PC-9 (cell line): ENCODE measurements around the gene CUX1. TPM values are rescaled to one million over a fixed set of nuclear protein-coding genes. Genes with fewer than 3 reads are reported as not detected.
"Not testable (repeated sequence)": the region's sequence is repeated elsewhere in the genome, so short reads cannot be mapped to it uniquely, and the experiment has no call there.

Source experiments
- BruUV-seq: library from RNA; stranded (reverse); fragments of 400-500 nt; replicated peaks from 2 replicates; lab custom pipeline; 2021; lab: Mats Ljungman, UMichigan
- CTCF ChIA-PET: fragments of 300-600 bp; sonication (Branson Sonifier 250); formaldehyde crosslinking; loops from one replicate; lab custom pipeline; 2022; ENCODE audit warnings: antibody characterized with exemption; lab: Charles Lee
- POLR2A ChIA-PET: fragments of 300-600 bp; sonication (Branson Sonifier 250); formaldehyde crosslinking; loops from one replicate; lab custom pipeline; 2022; ENCODE audit warnings: antibody characterized with exemption; ENCODE audit not compliant: unreplicated experiment; lab: Charles Lee
- DNase-seq, 2 experiments: peaks; one replicate each; pipeline versions ENCODE4 v3.0.0 to v3.0.0-alpha.2; 2015 to 2022; ENCODE audit warnings: mixed read lengths in 1 of 2
- H2AFZ ChIP-seq: fragments of 200-600 bp; sonication (generic); 2 replicates; pipeline ENCODE4 v1.8.1; 2017; ENCODE audit warnings: antibody characterized with exemption
- H3F3A ChIP-seq: fragments of 200-600 bp; sonication (generic); 2 replicates; pipeline ENCODE4 v1.8.1; 2017; ENCODE audit warnings: antibody characterized with exemption, mild to moderate bottlenecking, low read depth; ENCODE audit not compliant: insufficient read depth
- H3K27ac ChIP-seq: fragments of 200-600 bp; sonication (generic); 2 replicates; pipeline ENCODE4 v1.6.1; 2016; ENCODE audit warnings: mixed run types
- H3K27me3 ChIP-seq: fragments of 200-600 bp; sonication (generic); 2 replicates; pipeline ENCODE4 v1.6.1; 2016; ENCODE audit warnings: low read depth, mixed run types; ENCODE audit not compliant: insufficient read depth
- H3K36me3 ChIP-seq: fragments of 200-600 bp; sonication (generic); 2 replicates; pipeline ENCODE4 v1.6.1; 2016; ENCODE audit warnings: low read depth, mixed run types
- H3K4me1 ChIP-seq: fragments of 200-600 bp; sonication (generic); replicated peaks from 2 replicates; pipeline ENCODE4 v1.6.1; 2016; ENCODE audit warnings: mixed run types; ENCODE audit not compliant: insufficient read depth
- H3K4me2 ChIP-seq: fragments of 200-600 bp; sonication (generic); 2 replicates; pipeline ENCODE4 v1.6.1; 2017; ENCODE audit warnings: mixed run types
- H3K4me3 ChIP-seq: fragments of 200-600 bp; sonication (generic); 2 replicates; pipeline ENCODE4 v1.6.1; 2016; ENCODE audit warnings: mixed run types
- H3K79me2 ChIP-seq: fragments of 200-600 bp; sonication (generic); 2 replicates; pipeline ENCODE4 v1.6.1; 2017; ENCODE audit warnings: low read depth, mixed run types
- H3K9me2 ChIP-seq: fragments of 200-600 bp; sonication (generic); 2 replicates; pipeline ENCODE4 v1.8.1; 2017; ENCODE audit warnings: mild to moderate bottlenecking; ENCODE audit not compliant: insufficient read depth
- H3K9me3 ChIP-seq: fragments of 200-600 bp; sonication (generic); 2 replicates; pipeline ENCODE4 v1.8.1; 2016; ENCODE audit warnings: low read depth; ENCODE audit not compliant: insufficient read depth
- H4K20me1 ChIP-seq: fragments of 200-600 bp; sonication (generic); 2 replicates; pipeline ENCODE4 v1.8.1; 2017; ENCODE audit not compliant: insufficient read depth
- CTCF ChIP-seq: fragments of 200-600 bp; sonication (generic); conservative IDR thresholded peaks from 2 replicates; pipeline ENCODE4 v1.6.1; 2017; ENCODE audit warnings: mixed run types, antibody characterized with exemption, mild to moderate bottlenecking, moderate library complexity
- EZH2 ChIP-seq: fragments of 200-600 bp; sonication (generic); IDR thresholded peaks from 2 replicates; pipeline ENCODE4 v1.8.0; 2017; ENCODE audit warnings: antibody characterized with exemption, low read depth
- intact Hi-C: fragments of 100-400 bp; cut with micrococcal nuclease; formaldehyde crosslinking; loops from one replicate; pipeline ENCODE4 v1.10.0; 2022; ENCODE audit not compliant: unreplicated experiment
- total RNA-seq: library from RNA; stranded (reverse); gene quantifications from 2 replicates; pipeline ENCODE4 v1.2.3, GENCODE V29; 2021

CUX1 gene
- total RNA-seq, 1 experiment from 2014 or later, result 83.3 TPM

- not testable (repeated sequence) for H3K36me3 ChIP-seq, H3K4me3 ChIP-seq, H3K9me3 ChIP-seq, H2AFZ ChIP-seq, H4K20me1 ChIP-seq, H3K27me3 ChIP-seq, H3K27ac ChIP-seq, H3K9me2 ChIP-seq, BruUV-seq, H3K4me2 ChIP-seq, DNase-seq
- peaks cover 19% of the 10 kb centered on the region for H3K4me1 ChIP-seq
- ChIA-PET POLR2A (interaction anchor here (0.7 kb wide), 1 partner anchor 28 kb away, joined by 13 read pairs; no protein-coding TSS in a partner anchor), CTCF (interaction anchor here (0.6 kb wide), 2 partner anchors 32 to 261 kb away, joined by 5 to 15 read pairs; no protein-coding TSS in a partner anchor)
- peaks cover 50% of the 10 kb centered on the region for H3K79me2 ChIP-seq
- peaks cover 17% of the 10 kb centered on the region for H3F3A ChIP-seq
- intact Hi-C loops, result loop anchor here (10.0 kb wide), 1 partner anchor 506 kb away; the partner anchor contains the start of gene PRKRIP1
Measured at GRCh38 chr7:101888564-101888963, 71.1 kb downstream of the CUX1 start.

GRCh38 chr7:101890749-101891523 lies 73.5 kb downstream of the CUX1 start:
- BruUV-seq, result no TSS peak
- Histone ChIP-seq H3K4me2 (no peak overlapping the region), H3K9me2 (no peaks in the 10 kb centered on the region), H4K20me1 (peaks cover 9% of the 10 kb centered on the region; the same call in 1 of the 2 replicates), H3K79me2 (peaks cover 31% of the 10 kb centered on the region), H3F3A (peaks cover 11% of the 10 kb centered on the region; the same call in 1 of the 2 replicates), H3K4me1 (0 out of 2 replicates have a peak, but pooled peaks cover 9% of the 10 kb centered on the region), H3K27me3 (no peaks in the 10 kb centered on the region), H3K4me3 (no peak overlapping the region), H3K36me3 (no peaks in the 10 kb centered on the region), H3K9me3 (no peaks in the 10 kb centered on the region), H2AFZ (no peak overlapping the region), H3K27ac (no peak overlapping the region)
- intact Hi-C loops, result no loop called here
- POLR2A ChIA-PET, result no interaction called here
- CTCF ChIA-PET, result no interaction called here
- no peak for TF ChIP-seq CTCF
- TF ChIP-seq EZH2, result no peak
- no peak for DNase-seq

GRCh38 chr7:101891936-101892640 lies 74.7 kb downstream of the CUX1 start:
- Histone ChIP-seq H3K9me2 (no peaks in the 10 kb centered on the region), H3F3A (peaks cover 10% of the 10 kb centered on the region; the same call in 1 of the 2 replicates), H3K4me2 (no peak overlapping the region), H4K20me1 (peaks cover 9% of the 10 kb centered on the region; the same call in 1 of the 2 replicates), H3K9me3 (no peaks in the 10 kb centered on the region), H3K4me3 (no peak overlapping the region), H3K79me2 (peaks cover 20% of the 10 kb centered on the region), H3K27ac (no peak overlapping the region), H3K36me3 (no peaks in the 10 kb centered on the region), H3K27me3 (no peaks in the 10 kb centered on the region), H2AFZ (no peak overlapping the region), H3K4me1 (0 out of 2 replicates have a peak, but pooled peaks cover 9% of the 10 kb centered on the region)
- TF ChIP-seq EZH2, result no peak
- TF ChIP-seq CTCF, result no peak
- ChIA-PET POLR2A (no interaction called here), CTCF (no interaction called here)
- BruUV-seq, result no TSS peak
- no peak for DNase-seq
- intact Hi-C loops, result no loop called here
